Measurements from ENCODE around the gene DOK4. TPM values are rescaled to one million over a fixed set of nuclear protein-coding genes. Genes with fewer than 3 reads are reported as not detected.
A peak's percentile ranks its signal among the peaks of the same experiment; 100 is the strongest.

Gene DOK4
- total RNA-seq, 1 experiment from 2014 or later: 13.1 TPM

GRCh38 chr16:57471852-57472664 is 14.2 kb downstream of the DOK4 start:
- Histone ChIP-seq H2AFZ (ENCODE audit: low read length) (no peak overlapping the region), H3K27me3 (ENCODE audit: insufficient read depth, low read length) (no peaks in the 10 kb centered on the region), H3K79me2 (ENCODE audit: insufficient read depth, low read length) (no peaks in the 10 kb centered on the region), H3K56ac (ENCODE audit: insufficient read length, low read depth, low read length) (no peak overlapping the region), H3K4me1 (ENCODE audit: insufficient read depth, low read length) (peaks cover 14% of the 10 kb centered on the region; the same call in 1 of the 2 replicates), H2AK5ac (ENCODE audit: insufficient read length, low read length) (no peak overlapping the region), H3K9ac (ENCODE audit: extremely low read depth, insufficient read length, low read length) (no peak overlapping the region), H3K14ac (ENCODE audit: insufficient read depth, low read length) (no peak overlapping the region; the same call in 1 of the 2 replicates), H2BK20ac (ENCODE audit: low read depth, low read length, poor library complexity, severe bottlenecking) (no peak overlapping the region), H4K20me1 (ENCODE audit: control insufficient read depth, insufficient read depth, insufficient read length) (no peaks in the 10 kb centered on the region), H2BK12ac (ENCODE audit: insufficient read length, low read depth, low read length) (no peak overlapping the region), H3K23ac (ENCODE audit: insufficient read length, low read depth, low read length) (no peak overlapping the region), H2BK5ac (ENCODE audit: insufficient read length, low read length) (no peak overlapping the region), H3T11ph (ENCODE audit: low read length) (no peak overlapping the region), H3K18ac (ENCODE audit: insufficient read length, low read depth, low read length) (no peak overlapping the region), H3K9me3 (ENCODE audit: control insufficient read depth, low read depth, low read length) (no peaks in the 10 kb centered on the region), H4K8ac (replicated peaks; ENCODE audit: insufficient read length, low read depth, low read length) (no peak overlapping the region), H3K23me2 (ENCODE audit: insufficient read length, low read depth, low read length, poor library complexity, severe bottlenecking) (no peaks in the 10 kb centered on the region), H3K4me2 (ENCODE audit: insufficient read depth, insufficient read length, low read length) (no peak overlapping the region), H3K79me1 (ENCODE audit: insufficient read depth, low read depth, low read length, poor library complexity, severe bottlenecking) (no peaks in the 10 kb centered on the region), H2BK120ac (ENCODE audit: low read depth, low read length, poor library complexity, severe bottlenecking) (no peak overlapping the region), H3K27ac (ENCODE audit: insufficient read length, low read depth, low read length) (peak overlapping the region; percentile 28), H3K4ac (ENCODE audit: low read depth, low read length) (no peak overlapping the region), H4K5ac (ENCODE audit: insufficient read length, low read depth, low read length) (no peak overlapping the region), H2BK15ac (ENCODE audit: low read depth, low read length) (no peak overlapping the region), H4K91ac (ENCODE audit: insufficient read length, low read depth, low read length) (no peak overlapping the region)
- no peaks in the 10 kb centered on the region for H3K9me3 Mint-ChIP-seq
- H3K36me3 Mint-ChIP-seq (ENCODE audit: insufficient read depth in 1 of 3, low read depth in 3 of 3): peaks cover 29 to 56% (median 48%) of the 10 kb centered on the region in 3 experiments
- no CpG with 5 or more reads among the region's 10 CpGs for WGBS (ENCODE audit: extremely low coverage, insufficient read length, low lambda C conversion rate)
- no peaks in the 10 kb centered on the region for H3K27me3 Mint-ChIP-seq (ENCODE audit: low read depth)
- peak overlapping the region; percentile 22 to 74; a peak in 4 of 5 replicates for H3K4me3 Mint-ChIP-seq
- peaks cover 25 to 37% of the 10 kb centered on the region in 2 experiments for H3K4me1 Mint-ChIP-seq
- no peak for TF ChIP-seq CTCF (conservative IDR thresholded peaks at IDR 0.05)
- DNase-seq: peak; percentile 43
- H3K27ac Mint-ChIP-seq: peak overlapping the region; percentile 17 to 86 (median 79); a peak in 6 of 7 replicates

All from H9 (cell line).